ENCODE measurements around the gene ERC2.
A peak's percentile ranks its signal among the peaks of the same experiment; 100 is the strongest.

Gene ERC2

GRCh38 chr3:55615039-55615693 is 853.1 kb downstream of the ERC2 start (continued):
- TF ChIP-seq ZNF645 (tag by site-specific recombination; IDR thresholded peaks at IDR 0.05) (no peak), GLI2 (tag by site-specific recombination; IDR thresholded peaks at IDR 0.05; ENCODE audit: borderline replicate concordance, low read depth) (no peak), ZBTB26 (tag by site-specific recombination; optimal IDR thresholded peaks at IDR 0.05) (no peak), ZSCAN16 (tag by site-specific recombination; IDR thresholded peaks at IDR 0.05) (peak; percentile 46; the same call in 1 of the 2 replicates)

- no peak for TF ChIP-seq GLIS2 (tag by site-specific recombination; IDR thresholded peaks at IDR 0.05)
- TF ChIP-seq ZNF292 (tag by site-specific recombination; IDR thresholded peaks at IDR 0.05; ENCODE audit: borderline replicate concordance, low read depth) = no peak
- TF ChIP-seq ZNF791 (tag by site-specific recombination; IDR thresholded peaks at IDR 0.05) = no peak
- no peak for TF ChIP-seq KLF9 (tag by site-specific recombination; IDR thresholded peaks at IDR 0.05; ENCODE audit: low read depth)
- no peak for TF ChIP-seq ZSCAN16 (tag by site-specific recombination; IDR thresholded peaks at IDR 0.05)
- Histone ChIP-seq H3K9me3 (ENCODE audit: control insufficient read depth, insufficient read depth, low read depth, low read length) (no peaks in the 10 kb centered on the region), H3K36me3 (ENCODE audit: control insufficient read depth in 2 of 2, insufficient read depth in 1 of 2, low read length in 2 of 2) (no peaks in the 10 kb centered on the region), H3K4me1 (ENCODE audit: control insufficient read depth, insufficient read depth, low read length) (peaks cover 5% of the 10 kb centered on the region; the same call in 1 of the 2 replicates), H3K4me3 (ENCODE audit: low read depth, low read length) (no peak overlapping the region), H3K27ac (ENCODE audit: extremely low read depth, low read depth, low read length) (no peak overlapping the region)
- ChIA-PET POLR2A (no interaction called here), CTCF (interaction anchor here (0.6 kb wide), 1 partner anchor 39 kb away, joined by 3 read pairs; no protein-coding TSS in a partner anchor)
These were observed 857.1 kb downstream of the ERC2 start for GRCh38 chr3:55611121-55611520.

- Histone ChIP-seq H3K9me3 (ENCODE audit: control insufficient read depth, insufficient read depth, low read depth, low read length) (no peaks in the 10 kb centered on the region), H3K4me1 (ENCODE audit: control insufficient read depth, insufficient read depth, low read length) (no peaks in the 10 kb centered on the region), H3K27ac (ENCODE audit: extremely low read depth, low read depth, low read length) (no peak overlapping the region), H3K36me3 (ENCODE audit: control insufficient read depth in 2 of 2, insufficient read depth in 1 of 2, low read length in 2 of 2) (no peaks in the 10 kb centered on the region), H3K4me3 (ENCODE audit: low read depth, low read length) (no peak overlapping the region)
- ChIA-PET CTCF (interaction anchor here (0.6 to 1.3 kb wide), 5 partner anchors 11 to 278 kb away, joined by 3 to 4 read pairs (median 3); no protein-coding TSS in a partner anchor), POLR2A (no interaction called here)
- TF ChIP-seq ZSCAN30 (tag by site-specific recombination; IDR thresholded peaks at IDR 0.05) (0 out of 2 replicates have a peak, but pooled peaks have one; percentile 52), SETDB1 (IDR thresholded peaks at IDR 0.05; ENCODE audit: insufficient read length, low read length) (peak; percentile 20), TSHZ1 (tag by site-specific recombination; IDR thresholded peaks at IDR 0.05; ENCODE audit: borderline replicate concordance) (no peak), ZFP41 (tag by site-specific recombination; IDR thresholded peaks at IDR 0.05; ENCODE audit: borderline replicate concordance) (no peak), ZNF580 (tag by site-specific recombination; IDR thresholded peaks at IDR 0.05) (0 out of 2 replicates have a peak, but pooled peaks have one; percentile 13)
These were observed 858.9 kb downstream of the ERC2 start for GRCh38 chr3:55609230-55609827.

All from HEK293 (cell line).